ENCODE data around the gene CHMP3. TPM values are rescaled to one million over a fixed set of nuclear protein-coding genes. Genes with fewer than 3 reads are reported as not detected.
A peak's percentile ranks its signal among the peaks of the same experiment; 100 is the strongest.

CHMP3 gene
- total RNA-seq, 3 donors from 2014 or later: 149 to 203 (median 196) TPM

DNA sequence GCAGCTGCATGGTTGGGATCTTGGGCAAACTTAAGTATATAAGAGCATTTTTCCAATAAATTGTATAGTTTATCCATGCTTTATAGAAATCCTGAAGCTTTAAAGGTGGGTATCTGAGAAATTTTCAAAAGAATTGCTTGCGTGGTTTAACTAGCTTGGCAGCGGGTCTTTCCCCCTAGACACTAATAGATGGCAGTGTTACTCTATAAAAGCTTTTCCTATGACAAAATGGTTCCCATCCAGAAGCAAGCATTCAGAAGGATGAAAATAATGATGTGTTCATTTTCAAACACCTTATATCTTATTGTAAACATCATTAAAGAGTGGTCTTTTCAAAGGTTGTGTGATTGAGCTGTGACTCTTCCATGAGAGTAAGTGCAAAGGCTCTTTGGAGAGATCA lies 76.2 kb downstream of the CHMP3 start:
- no peaks in the 10 kb centered on the region for H3K9me3 ChIP-seq
- no peak for DNase-seq
- H3K4me3 ChIP-seq: no peak overlapping the region
- ATAC-seq: no peak
- TF ChIP-seq, protein P1, sequence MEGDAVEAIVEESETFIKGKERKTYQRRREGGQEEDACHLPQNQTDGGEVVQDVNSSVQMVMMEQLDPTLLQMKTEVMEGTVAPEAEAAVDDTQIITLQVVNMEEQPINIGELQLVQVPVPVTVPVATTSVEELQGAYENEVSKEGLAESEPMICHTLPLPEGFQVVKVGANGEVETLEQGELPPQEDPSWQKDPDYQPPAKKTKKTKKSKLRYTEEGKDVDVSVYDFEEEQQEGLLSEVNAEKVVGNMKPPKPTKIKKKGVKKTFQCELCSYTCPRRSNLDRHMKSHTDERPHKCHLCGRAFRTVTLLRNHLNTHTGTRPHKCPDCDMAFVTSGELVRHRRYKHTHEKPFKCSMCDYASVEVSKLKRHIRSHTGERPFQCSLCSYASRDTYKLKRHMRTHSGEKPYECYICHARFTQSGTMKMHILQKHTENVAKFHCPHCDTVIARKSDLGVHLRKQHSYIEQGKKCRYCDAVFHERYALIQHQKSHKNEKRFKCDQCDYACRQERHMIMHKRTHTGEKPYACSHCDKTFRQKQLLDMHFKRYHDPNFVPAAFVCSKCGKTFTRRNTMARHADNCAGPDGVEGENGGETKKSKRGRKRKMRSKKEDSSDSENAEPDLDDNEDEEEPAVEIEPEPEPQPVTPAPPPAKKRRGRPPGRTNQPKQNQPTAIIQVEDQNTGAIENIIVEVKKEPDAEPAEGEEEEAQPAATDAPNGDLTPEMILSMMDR (IDR thresholded peaks at IDR 0.05): no peak
- intact Hi-C loops (cut with DNase I, micrococcal nuclease): no loop called here
- no peaks in the 10 kb centered on the region for H3K4me1 ChIP-seq (ENCODE audit: low read depth)
- peaks cover 8% of the 10 kb centered on the region for H3K36me3 ChIP-seq (ENCODE audit: low read depth)

DNA sequence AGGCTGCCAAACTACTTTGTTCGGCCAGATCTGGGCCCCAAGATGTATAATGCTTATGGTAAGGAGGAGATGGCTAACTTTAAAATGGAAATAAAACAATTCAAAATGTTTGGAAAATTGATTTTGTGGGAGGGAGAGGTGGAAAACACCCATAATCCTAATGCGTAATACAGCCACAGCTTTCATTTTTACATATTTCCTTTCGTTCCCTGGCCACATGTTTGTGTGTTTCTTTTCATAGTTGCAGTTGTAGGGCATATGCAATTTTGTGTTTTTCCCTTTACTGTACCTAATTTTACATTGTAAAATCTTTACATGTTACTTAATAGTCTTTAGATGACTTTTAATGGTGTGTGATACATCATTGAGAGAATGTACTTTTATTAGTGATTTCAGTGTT lies 77.4 kb downstream of the CHMP3 start:
- Histone ChIP-seq H3K36me3 (ENCODE audit: low read depth) (peaks cover 8% of the 10 kb centered on the region), H3K4me1 (ENCODE audit: low read depth) (no peaks in the 10 kb centered on the region), H3K4me3 (no peak overlapping the region), H3K9me3 (no peaks in the 10 kb centered on the region)
- TF ChIP-seq, protein P1 (IDR thresholded peaks at IDR 0.05): no peak
- intact Hi-C loops (cut with DNase I, micrococcal nuclease): no loop called here
- DNase-seq (no peak), ATAC-seq (no peak)

DNA sequence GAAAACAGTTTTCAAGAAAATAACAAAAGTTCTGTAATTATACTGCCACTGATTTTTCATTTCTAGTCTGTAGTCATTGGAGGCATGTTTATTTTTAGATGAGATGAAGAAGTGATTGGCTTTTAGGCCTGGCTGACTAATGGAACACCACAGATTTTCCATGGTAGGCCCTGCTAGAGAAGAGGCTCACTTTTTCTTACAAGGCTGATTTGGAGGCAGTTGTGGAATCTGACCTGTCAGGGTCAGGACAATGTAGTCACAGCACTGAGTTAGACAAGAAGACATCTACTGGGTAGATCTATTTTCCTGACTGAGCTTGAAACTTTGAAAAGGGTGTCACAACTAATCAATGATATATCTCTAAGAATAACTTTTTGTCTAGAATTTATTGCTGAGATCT lies 78.1 kb downstream of the CHMP3 start:
- intact Hi-C loops (cut with DNase I, micrococcal nuclease): no loop called here
- DNase-seq: no peak
- Histone ChIP-seq H3K4me3 (no peak overlapping the region), H3K9me3 (no peaks in the 10 kb centered on the region), H3K4me1 (ENCODE audit: low read depth) (no peaks in the 10 kb centered on the region), H3K36me3 (ENCODE audit: low read depth) (peaks cover 12% of the 10 kb centered on the region)
- TF ChIP-seq, protein P1 (IDR thresholded peaks at IDR 0.05): no peak
- ATAC-seq: no peak

DNA sequence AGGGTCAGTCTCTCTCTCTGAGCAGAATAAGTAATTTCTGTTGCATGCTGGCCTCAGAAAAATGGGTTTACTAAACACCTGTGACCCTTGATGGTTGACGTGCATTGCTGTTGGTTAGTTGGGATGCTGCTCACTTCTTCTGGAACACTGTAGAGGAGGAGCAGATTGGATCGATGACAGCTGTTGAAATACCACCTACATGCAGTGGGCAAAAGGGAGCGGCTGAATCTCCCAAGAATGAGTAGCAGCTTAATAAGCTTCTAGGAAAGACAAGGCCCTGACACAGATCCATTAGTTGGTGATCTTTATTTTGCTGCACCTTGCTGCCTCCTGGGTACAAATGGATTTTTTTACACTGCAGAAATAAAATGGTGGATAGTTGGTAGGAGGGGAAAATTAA lies 78.9 kb downstream of the CHMP3 start:
- no peaks in the 10 kb centered on the region for H3K9me3 ChIP-seq
- peaks cover 12% of the 10 kb centered on the region for H3K36me3 ChIP-seq (ENCODE audit: low read depth)
- no peak for ATAC-seq
- no peak for DNase-seq
- H3K4me1 ChIP-seq (ENCODE audit: low read depth): no peaks in the 10 kb centered on the region
- TF ChIP-seq, protein P1 (IDR thresholded peaks at IDR 0.05): no peak
- H3K4me3 ChIP-seq: no peak overlapping the region
- intact Hi-C loops (cut with DNase I, micrococcal nuclease): no loop called here

DNA sequence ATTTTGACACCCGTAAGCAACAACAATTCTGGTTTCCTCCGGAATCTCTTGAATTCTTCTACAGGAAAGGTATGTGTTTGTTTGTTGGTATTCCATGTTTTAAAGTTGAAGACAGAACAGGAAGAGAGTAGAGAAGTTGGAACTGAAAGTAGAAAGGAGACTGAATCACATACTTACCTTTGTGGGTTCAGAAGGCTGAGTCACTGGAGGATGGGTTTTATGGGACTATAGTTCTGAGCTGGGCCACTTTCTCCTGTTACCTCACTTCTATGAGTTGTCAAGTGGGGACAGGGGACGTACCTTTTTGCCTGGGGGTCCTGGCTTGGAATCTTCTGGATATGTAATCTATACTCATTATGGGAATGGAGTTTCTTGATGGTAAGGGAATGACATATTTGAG lies 81.2 kb downstream of the CHMP3 start:
- H3K36me3 ChIP-seq (ENCODE audit: low read depth): peaks cover 19% of the 10 kb centered on the region
- no peaks in the 10 kb centered on the region for H3K4me1 ChIP-seq (ENCODE audit: low read depth)
- DNase-seq (no peak), ATAC-seq (peak; percentile 59)
- TF ChIP-seq, protein P1 (IDR thresholded peaks at IDR 0.05): no peak
- intact Hi-C loops (cut with DNase I, micrococcal nuclease): no loop called here
- H3K9me3 ChIP-seq: no peaks in the 10 kb centered on the region
- no peak overlapping the region for H3K4me3 ChIP-seq

DNA sequence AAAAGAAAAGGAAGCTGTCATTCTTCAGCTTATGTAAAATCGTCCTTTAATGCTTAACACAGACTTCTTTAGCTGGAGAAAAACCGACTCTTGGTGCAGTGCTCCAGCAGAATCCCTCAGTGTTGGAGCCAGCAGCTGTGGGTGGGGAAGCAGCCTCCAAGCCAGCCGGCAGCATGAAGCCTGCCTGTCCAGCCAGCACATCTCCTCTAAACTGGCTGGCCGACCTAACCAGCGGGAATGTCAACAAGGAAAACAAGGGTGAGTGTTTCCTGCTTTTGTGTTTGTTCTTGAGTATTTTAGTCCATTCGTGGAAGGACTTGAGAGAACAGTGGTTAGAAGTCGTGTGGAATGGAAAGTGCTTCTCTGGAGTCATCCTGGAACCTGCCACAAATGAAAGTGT lies 83.1 kb downstream of the CHMP3 start:
- DNase-seq (peak in 2 of 3 donors; percentile 8 to 47), ATAC-seq (peak; percentile 70)
- Histone ChIP-seq H3K4me3 (no peak overlapping the region), H3K9me3 (no peaks in the 10 kb centered on the region), H3K36me3 (ENCODE audit: low read depth) (peaks cover 19% of the 10 kb centered on the region), H3K4me1 (ENCODE audit: low read depth) (no peaks in the 10 kb centered on the region)
- intact Hi-C loops (cut with DNase I, micrococcal nuclease): no loop called here
- TF ChIP-seq, protein P1 (IDR thresholded peaks at IDR 0.05): no peak
